ENCODE measurements around the gene ANKS3.
A peak's percentile ranks its signal among the peaks of the same experiment; 100 is the strongest.

The ANKS3 gene

GRCh38 chr16:4724661-4725270, 9.3 kb downstream of the ANKS3 start:
- H3K4me1 Mint-ChIP-seq, result peaks cover 9% of the 10 kb centered on the region
- DNase-seq, result no peak
- H3K27me3 Mint-ChIP-seq (ENCODE audit: low read depth, poor library complexity), result no peaks in the 10 kb centered on the region
- H3K4me3 Mint-ChIP-seq, result no peak overlapping the region
- H3K27ac Mint-ChIP-seq, result peak overlapping the region; percentile 31
- H3K9me3 Mint-ChIP-seq, result no peaks in the 10 kb centered on the region
- peaks cover 34% of the 10 kb centered on the region for H3K36me3 Mint-ChIP-seq (ENCODE audit: low read depth)
- TF ChIP-seq CTCF (IDR thresholded peaks at IDR 0.05), result no peak

GRCh38 chr16:4723071-4723767, 10.9 kb downstream of the ANKS3 start:
- no peak for TF ChIP-seq CTCF (IDR thresholded peaks at IDR 0.05)

GRCh38 chr16:4718466-4718865, 15.6 kb downstream of the ANKS3 start:
- no peaks in the 10 kb centered on the region for H3K9me3 Mint-ChIP-seq

More at GRCh38 chr16:4723071-4723767, 10.9 kb downstream of the ANKS3 start:
- Mint-ChIP-seq H3K36me3 (ENCODE audit: low read depth) (peaks cover 25% of the 10 kb centered on the region), H3K9me3 (no peaks in the 10 kb centered on the region), H3K4me3 (no peak overlapping the region), H3K4me1 (no peaks in the 10 kb centered on the region), H3K27me3 (ENCODE audit: low read depth, poor library complexity) (no peaks in the 10 kb centered on the region), H3K27ac (peak overlapping the region; percentile 5)
- DNase-seq, result no peak

GRCh38 chr16:4714996-4715395, 19.1 kb downstream of the ANKS3 start:
- Mint-ChIP-seq H3K27me3 (ENCODE audit: low read depth, poor library complexity) (no peaks in the 10 kb centered on the region), H3K4me3 (no peak overlapping the region)
- no peak for DNase-seq

More at GRCh38 chr16:4718466-4718865, 15.6 kb downstream of the ANKS3 start:
- no peak for DNase-seq
- TF ChIP-seq CTCF (IDR thresholded peaks at IDR 0.05), result no peak
- Mint-ChIP-seq H3K4me1 (no peaks in the 10 kb centered on the region), H3K36me3 (ENCODE audit: low read depth) (peaks cover 14% of the 10 kb centered on the region), H3K27ac (no peak overlapping the region), H3K4me3 (no peak overlapping the region), H3K27me3 (ENCODE audit: low read depth, poor library complexity) (no peaks in the 10 kb centered on the region)

GRCh38 chr16:4713663-4714501, 20.2 kb downstream of the ANKS3 start:
- DNase-seq, result no peak
- H3K36me3 Mint-ChIP-seq (ENCODE audit: low read depth), result peaks cover 38% of the 10 kb centered on the region
- H3K4me3 Mint-ChIP-seq, result no peak overlapping the region
- H3K9me3 Mint-ChIP-seq, result no peaks in the 10 kb centered on the region
- H3K4me1 Mint-ChIP-seq, result no peaks in the 10 kb centered on the region
- no peak for TF ChIP-seq CTCF (IDR thresholded peaks at IDR 0.05)
- no peak overlapping the region for H3K27ac Mint-ChIP-seq
- no peaks in the 10 kb centered on the region for H3K27me3 Mint-ChIP-seq (ENCODE audit: low read depth, poor library complexity)

More at GRCh38 chr16:4714996-4715395, 19.1 kb downstream of the ANKS3 start:
- Mint-ChIP-seq H3K4me1 (no peaks in the 10 kb centered on the region), H3K9me3 (no peaks in the 10 kb centered on the region), H3K27ac (peak overlapping the region; percentile 50), H3K36me3 (ENCODE audit: low read depth) (peaks cover 29% of the 10 kb centered on the region)
- no peak for TF ChIP-seq CTCF (IDR thresholded peaks at IDR 0.05)
